BJ (cell line): Measurements from ENCODE around the gene CDH23. TPM values are rescaled to one million over a fixed set of nuclear protein-coding genes. Genes with fewer than 3 reads are reported as not detected.

Experiments
- CTCF ChIA-PET: fragments of 350-600 bp; formaldehyde crosslinking; extraction: SDS; loops from one replicate; lab custom pipeline; 2021; ENCODE audit warnings: antibody characterized with exemption, inconsistent platforms; lab: Yijun Ruan, JAX
- POLR2A ChIA-PET: fragments of 300-600 bp; sonication (Branson Sonifier 250); formaldehyde crosslinking; extraction: SDS; loops from one replicate; lab custom pipeline; 2021; ENCODE audit warnings: antibody characterized with exemption; lab: Charles Lee
- DNase-seq: peaks from one replicate; pipeline ENCODE4 v3.0.0-alpha.2; 2011; ENCODE audit warnings: low read depth
- H3K27me3 ChIP-seq: 2 replicates; pipeline ENCODE4 v1.6.0; 2011; ENCODE audit warnings: low read length; ENCODE audit not compliant: control insufficient read depth, insufficient read depth
- H3K36me3 ChIP-seq: 2 replicates; pipeline ENCODE4 v1.5.1; 2011; ENCODE audit warnings: low read length; ENCODE audit not compliant: control insufficient read depth, insufficient read depth
- H3K4me3 ChIP-seq: 2 replicates; pipeline ENCODE4 v1.5.1; 2011; ENCODE audit warnings: low read depth, mild to moderate bottlenecking, control low read depth, low read length
- CTCF ChIP-seq: IDR thresholded peaks from 2 replicates; pipeline ENCODE4 v1.5.1; 2011; ENCODE audit warnings: low read depth, mild to moderate bottlenecking, control low read depth, inconsistent platforms, low read length, moderate library complexity; ENCODE audit not compliant: insufficient read depth
- polyA plus RNA-seq: library from polyadenylated mRNA; depleted of rRNA; stranded (reverse); fragments of >200 nt; gene quantifications from 2 replicates; pipeline ENCODE4 v1.2.3, GENCODE V29; 2011

Gene CDH23
- polyA plus RNA-seq, 1 experiment, result 0.05 TPM

- TF ChIP-seq CTCF, result no peak
- DNase-seq, result no peak
- CTCF ChIA-PET, result interaction anchor here (0.5 to 1.2 kb wide), 2 partner anchors 10 to 17 kb away, joined by 3 to 4 read pairs; no protein-coding TSS in a partner anchor
- POLR2A ChIA-PET, result no interaction called here
- no peaks in the 10 kb centered on the region for H3K36me3 ChIP-seq
- H3K27me3 ChIP-seq, result 0 out of 2 replicates have a peak, but pooled peaks cover 2% of the 10 kb centered on the region
- H3K4me3 ChIP-seq, result no peak overlapping the region
Measured at GRCh38 chr10:71577345-71577744, 180.6 kb downstream of the CDH23 start.

GRCh38 chr10:71578069-71578468 lies 181.3 kb downstream of the CDH23 start:
- no peak for TF ChIP-seq CTCF
- ChIA-PET POLR2A (no interaction called here), CTCF (interaction anchor here (1.2 to 1.7 kb wide), 2 partner anchors 8 to 9 kb away, joined by 4 to 7 read pairs; no protein-coding TSS in a partner anchor)
- Histone ChIP-seq H3K27me3 (0 out of 2 replicates have a peak, but pooled peaks cover 2% of the 10 kb centered on the region), H3K4me3 (no peak overlapping the region), H3K36me3 (no peaks in the 10 kb centered on the region)
- no peak for DNase-seq

GRCh38 chr10:71579668-71580067 lies 182.9 kb downstream of the CDH23 start:
- ChIA-PET POLR2A (no interaction called here), CTCF (interaction anchor here (1.7 kb wide), 1 partner anchor 10 kb away, joined by 7 read pairs; no protein-coding TSS in a partner anchor)
- peaks cover 1% of the 10 kb centered on the region; the same call in 1 of the 2 replicates for H3K27me3 ChIP-seq
- no peak for DNase-seq
- no peak for TF ChIP-seq CTCF
- H3K36me3 ChIP-seq, result no peaks in the 10 kb centered on the region
- H3K4me3 ChIP-seq, result no peak overlapping the region

GRCh38 chr10:71580415-71580814 lies 183.7 kb downstream of the CDH23 start:
- ChIA-PET POLR2A (no interaction called here), CTCF (interaction anchor here (1.2 kb wide), 1 partner anchor 10 kb away, joined by 4 read pairs; no protein-coding TSS in a partner anchor)
- DNase-seq, result no peak
- Histone ChIP-seq H3K27me3 (peaks cover 7% of the 10 kb centered on the region), H3K36me3 (no peaks in the 10 kb centered on the region), H3K4me3 (no peak overlapping the region)
- no peak for TF ChIP-seq CTCF

GRCh38 chr10:71580926-71581325 lies 184.2 kb downstream of the CDH23 start:
- no peak overlapping the region for H3K4me3 ChIP-seq
- TF ChIP-seq CTCF, result no peak
- ChIA-PET POLR2A (no interaction called here), CTCF (interaction anchor here (1.2 kb wide), 1 partner anchor 11 kb away, joined by 4 read pairs; no protein-coding TSS in a partner anchor)
- no peaks in the 10 kb centered on the region for H3K36me3 ChIP-seq
- no peak for DNase-seq
- H3K27me3 ChIP-seq, result peaks cover 7% of the 10 kb centered on the region
